SK-N-MC (cell line): ENCODE measurements around the gene B4GAT1.

Source experiments
- DNase-seq: peaks from one replicate; pipeline ENCODE4 v3.0.0-alpha.2; 2011; ENCODE audit warnings: low read depth, low spot score
- H3K27ac ChIP-seq: fragments of 200-600 bp; sonication (generic); 2 replicates; pipeline ENCODE4 v1.5.1; 2016; ENCODE audit warnings: mixed run types
- H3K36me3 ChIP-seq: fragments of 200-600 bp; sonication (generic); 2 replicates; pipeline ENCODE4 v1.6.1; 2017; ENCODE audit warnings: antibody characterized with exemption, low read length, mixed read lengths; ENCODE audit not compliant: insufficient read depth
- H3K4me3 ChIP-seq: fragments of 200-600 bp; sonication (generic); 2 replicates; pipeline ENCODE4 v1.5.1; 2016
- H3K9ac ChIP-seq: fragments of 200-600 bp; sonication (generic); 2 replicates; pipeline ENCODE4 v1.8.0; 2017; ENCODE audit warnings: mixed run types, mixed read lengths; ENCODE audit not compliant: insufficient read length
- H3K9me3 ChIP-seq: fragments of 200-600 bp; sonication (generic); 2 replicates; pipeline ENCODE4 v1.6.1; 2017; ENCODE audit warnings: low read depth, mild to moderate bottlenecking, antibody characterized with exemption, low read length, moderate library complexity, mixed read lengths
- EZH2 ChIP-seq: fragments of 200-600 bp; sonication (generic); IDR thresholded peaks from one replicate; pipeline ENCODE4 v1.6.1; 2017; ENCODE audit warnings: antibody characterized with exemption
- FOXP2 ChIP-seq: optimal IDR thresholded peaks from 2 replicates; pipeline ENCODE3; 2011; ENCODE audit warnings: mild to moderate bottlenecking, moderate library complexity; ENCODE audit not compliant: insufficient read depth; ENCODE audit errors: extremely low read length, control extremely low read depth
- POLR2AphosphoS5 ChIP-seq: IDR thresholded peaks from 2 replicates; pipeline ENCODE4 v1.6.1; 2012; ENCODE audit warnings: mild to moderate bottlenecking, low read depth, low read length, borderline replicate concordance

The B4GAT1 gene

GRCh38 chr11:66340596-66341501 lies 6.6 kb downstream of the B4GAT1 start:
- Histone ChIP-seq H3K9me3 (no peaks in the 10 kb centered on the region), H3K4me3 (no peak overlapping the region), H3K27ac (no peak overlapping the region), H3K9ac (no peak overlapping the region), H3K36me3 (peaks cover 4% of the 10 kb centered on the region; the same call in 1 of the 2 replicates)
- no peak for DNase-seq
- TF ChIP-seq POLR2AphosphoS5 (no peak), FOXP2 (no peak), EZH2 (no peak)

- Histone ChIP-seq H3K36me3 (peaks cover 4% of the 10 kb centered on the region; the same call in 1 of the 2 replicates), H3K9ac (no peak overlapping the region), H3K9me3 (no peaks in the 10 kb centered on the region), H3K4me3 (no peak overlapping the region), H3K27ac (no peak overlapping the region)
- no peak for TF ChIP-seq EZH2
- TF ChIP-seq POLR2AphosphoS5, result no peak
- no peak for TF ChIP-seq FOXP2
- no peak for DNase-seq
These were observed 7.5 kb downstream of the B4GAT1 start for GRCh38 chr11:66339686-66340483.

- Histone ChIP-seq H3K27ac (no peak overlapping the region), H3K9ac (no peak overlapping the region), H3K9me3 (no peaks in the 10 kb centered on the region), H3K36me3 (peaks cover 4% of the 10 kb centered on the region; the same call in 1 of the 2 replicates), H3K4me3 (no peak overlapping the region)
- TF ChIP-seq EZH2 (no peak), POLR2AphosphoS5 (no peak), FOXP2 (no peak)
- no peak for DNase-seq
These were observed 8.2 kb downstream of the B4GAT1 start for GRCh38 chr11:66339162-66339675.

GRCh38 chr11:66338276-66339161 lies 8.9 kb downstream of the B4GAT1 start:
- H3K4me3 ChIP-seq, result no peak overlapping the region
- H3K9me3 ChIP-seq, result no peaks in the 10 kb centered on the region
- TF ChIP-seq POLR2AphosphoS5 (no peak), EZH2 (no peak), FOXP2 (no peak)
- H3K27ac ChIP-seq, result no peak overlapping the region
- peaks cover 4% of the 10 kb centered on the region; the same call in 1 of the 2 replicates for H3K36me3 ChIP-seq
- H3K9ac ChIP-seq, result no peak overlapping the region
- DNase-seq, result no peak

GRCh38 chr11:66337103-66337899 lies 10.1 kb downstream of the B4GAT1 start:
- DNase-seq, result no peak
- H3K9ac ChIP-seq, result no peak overlapping the region
- peaks cover 4% of the 10 kb centered on the region; the same call in 1 of the 2 replicates for H3K36me3 ChIP-seq
- TF ChIP-seq FOXP2, result no peak
- no peak for TF ChIP-seq POLR2AphosphoS5
- TF ChIP-seq EZH2, result no peak
- H3K4me3 ChIP-seq, result no peak overlapping the region
- H3K27ac ChIP-seq, result no peak overlapping the region
- H3K9me3 ChIP-seq, result no peaks in the 10 kb centered on the region

- no peaks in the 10 kb centered on the region for H3K9me3 ChIP-seq
- TF ChIP-seq POLR2AphosphoS5, result peak; percentile 46; the same call in 1 of the 2 replicates
- no peak for TF ChIP-seq FOXP2
- H3K36me3 ChIP-seq, result peaks cover 4% of the 10 kb centered on the region; the same call in 1 of the 2 replicates
- no peak within 1 kb of the TSS for H3K9ac ChIP-seq
- no peak within 1 kb of the TSS for H3K27ac ChIP-seq
- no peak for DNase-seq
- no peak within 1 kb of the TSS for H3K4me3 ChIP-seq
These were observed 11.0 kb downstream of the B4GAT1 start, which contains the start of gene RIN1 for GRCh38 chr11:66336234-66337102. Gene RIN1 (minus strand): TSS chr11:66336434. CDS start chr11:66336402, 32 bp downstream.
